GM21786 (cell line): ENCODE results near the gene ANKRD24.
"Not testable (repeated sequence)": the region's sequence is repeated elsewhere in the genome, so short reads cannot be mapped to it uniquely, and the experiment has no call there.

Experiments used
- ATAC-seq: cut with Tn5 transposase; IDR thresholded peaks from one replicate; pipeline ENCODE4 v1.9.1; 2021; ENCODE audit not compliant: unreplicated experiment

Gene ANKRD24

DNA sequence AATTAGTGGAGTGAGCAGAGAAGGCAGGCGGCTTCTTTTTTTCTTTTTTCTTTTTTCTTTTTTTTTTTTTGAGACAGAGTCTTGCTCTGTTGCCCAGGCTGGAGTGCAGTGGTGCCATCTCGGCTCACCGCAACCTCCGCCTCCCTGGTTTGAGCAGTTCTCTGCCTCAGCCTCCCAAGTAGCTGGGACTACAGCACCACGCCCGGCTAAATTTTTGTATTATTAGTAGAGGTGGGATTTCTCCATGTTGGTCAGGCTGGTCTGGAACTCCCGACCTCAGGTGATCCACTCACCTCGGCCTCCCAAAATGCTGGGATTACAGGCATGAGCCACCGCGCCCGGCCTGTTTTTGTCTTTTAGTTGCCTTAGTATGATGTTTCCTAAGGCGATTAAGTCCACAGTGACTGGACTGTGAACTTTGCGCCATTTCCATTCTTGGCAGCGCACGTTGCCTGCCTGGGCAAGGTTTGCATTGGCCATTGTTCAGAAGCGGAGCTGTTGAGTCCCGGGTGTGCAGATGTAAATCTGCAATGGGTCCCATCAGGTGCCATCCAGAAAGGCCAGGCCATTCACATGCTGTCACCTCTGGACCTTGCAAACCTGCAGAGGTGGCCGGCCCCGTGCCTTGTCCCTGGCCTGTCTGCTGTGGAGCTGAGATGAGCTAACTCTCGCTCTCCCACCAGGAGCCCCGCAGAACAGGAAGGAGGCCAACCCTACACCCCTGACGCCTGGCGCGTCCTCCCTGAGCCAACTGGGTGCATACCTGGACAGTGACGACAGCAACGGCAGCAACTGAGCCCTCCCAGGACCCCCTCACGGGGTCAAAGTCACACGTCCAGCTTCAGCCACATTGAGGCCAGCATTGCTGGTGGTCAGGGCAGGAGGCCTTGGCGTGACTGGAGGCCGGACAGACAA is 85.7 kb downstream of the ANKRD24 start:
- ATAC-seq, result no peak

DNA sequence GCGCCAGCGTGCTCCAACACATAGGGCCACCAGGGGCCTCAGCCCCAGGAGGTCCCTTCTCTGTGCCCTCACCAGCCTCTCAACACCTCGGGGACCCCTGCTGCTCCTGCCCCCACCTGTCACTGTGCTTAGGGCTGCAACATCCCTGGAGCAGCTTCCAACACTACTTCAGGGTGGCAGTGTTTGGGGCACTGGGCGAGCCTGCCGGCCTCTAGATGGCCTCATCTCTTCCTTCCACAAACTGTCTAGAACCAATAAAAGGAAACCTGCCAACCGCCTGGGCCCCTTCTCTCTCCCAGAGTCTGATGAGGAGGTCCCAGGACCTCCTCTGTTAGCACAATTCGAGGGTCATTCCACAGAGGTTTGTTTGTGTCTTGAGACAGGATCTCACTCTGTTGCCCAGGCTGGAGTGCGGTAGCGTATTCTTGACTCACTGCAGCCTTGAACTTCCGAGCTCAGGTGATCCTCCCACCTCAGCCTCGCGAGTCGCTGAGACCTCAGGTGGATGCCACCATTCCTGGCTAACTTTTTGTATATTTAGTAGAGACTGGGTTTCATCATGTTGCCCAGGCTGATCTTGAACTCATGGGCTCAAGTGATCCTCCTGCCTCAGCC is 86.4 kb downstream of the ANKRD24 start:
- no peak for ATAC-seq

DNA sequence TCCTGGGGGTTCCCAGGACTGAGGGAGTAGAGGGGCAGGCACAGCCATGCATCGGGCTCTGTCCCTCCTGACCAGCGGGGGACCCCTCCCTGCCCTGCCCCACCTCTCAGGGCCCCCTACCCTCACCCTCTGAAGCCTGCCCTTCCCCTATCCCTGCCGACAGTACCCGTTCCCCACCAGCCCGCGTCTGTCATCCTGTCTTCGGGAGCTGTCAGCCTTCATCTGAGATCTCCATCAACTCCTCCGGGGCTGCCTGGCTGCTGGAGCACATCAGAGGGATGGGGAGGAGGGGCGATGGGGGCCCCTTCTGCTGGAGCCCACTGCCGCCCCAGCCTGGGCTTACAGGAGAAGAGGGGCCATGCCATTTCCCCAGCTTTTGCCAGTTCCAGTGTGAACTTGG is 90.4 kb downstream of the ANKRD24 start:
- ATAC-seq, result no peak

DNA sequence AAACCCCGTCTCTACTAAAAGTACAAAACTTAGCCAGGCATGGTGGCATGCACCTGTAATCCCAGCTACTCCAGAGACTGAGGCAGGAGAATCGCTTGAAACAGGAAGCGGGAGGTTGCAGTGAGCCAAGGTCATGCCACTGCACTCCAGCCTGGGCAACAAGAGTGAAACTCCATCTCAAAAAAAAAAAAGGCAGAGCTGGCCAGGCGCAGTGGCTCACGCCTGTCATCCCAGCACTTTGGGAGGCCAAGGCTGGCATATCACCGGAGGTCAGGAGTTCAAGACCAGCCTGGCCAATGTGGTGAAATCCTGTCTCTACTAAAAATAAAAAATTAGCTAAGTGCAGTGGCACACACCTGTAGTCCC is 91.8 kb downstream of the ANKRD24 start:
- ATAC-seq, result not testable (repeated sequence)
